Left kidney (tissue), 2 donors: ENCODE data around the gene IL22RA2. TPM values are rescaled to one million over a fixed set of nuclear protein-coding genes. Genes with fewer than 3 reads are reported as not detected.

Experiments
- DNase-seq: peaks from one replicate; pipeline ENCODE4 v3.0.0-alpha.2; 2013
- polyA plus RNA-seq: library from polyadenylated mRNA; unstranded; fragments of 120-200 nt; gene quantifications from one replicate; pipeline ENCODE4 v1.2.1, GENCODE V29; 2013; ENCODE audit not compliant: insufficient read length

Gene IL22RA2
- polyA plus RNA-seq, 1 donor, result not detected

- DNase-seq, result no peak
These were observed 5.6 kb downstream of the IL22RA2 start for GRCh38 chr6:137167702-137168377.

GRCh38 chr6:137166247-137167098 lies 7.0 kb downstream of the IL22RA2 start:
- no peak for DNase-seq

GRCh38 chr6:137165375-137166246 lies 7.8 kb downstream of the IL22RA2 start:
- DNase-seq, result no peak

GRCh38 chr6:137163732-137164318 lies 9.6 kb downstream of the IL22RA2 start:
- no peak for DNase-seq

GRCh38 chr6:137162692-137163306 lies 10.6 kb downstream of the IL22RA2 start:
- no peak for DNase-seq

GRCh38 chr6:137161949-137162348 lies 11.5 kb downstream of the IL22RA2 start:
- DNase-seq, result no peak

GRCh38 chr6:137160763-137161162 lies 12.7 kb downstream of the IL22RA2 start:
- DNase-seq, result no peak

GRCh38 chr6:137159912-137160311 lies 13.5 kb downstream of the IL22RA2 start:
- no peak for DNase-seq

GRCh38 chr6:137157601-137158000 lies 15.8 kb downstream of the IL22RA2 start:
- peak; percentile 17 for DNase-seq

GRCh38 chr6:137156650-137157049 lies 16.8 kb downstream of the IL22RA2 start:
- no peak for DNase-seq

- no peak for DNase-seq
These were observed 17.6 kb downstream of the IL22RA2 start for GRCh38 chr6:137155830-137156229.

GRCh38 chr6:137150072-137150471 lies 23.4 kb downstream of the IL22RA2 start:
- DNase-seq, result no peak

GRCh38 chr6:137149035-137149393 lies 24.4 kb downstream of the IL22RA2 start:
- DNase-seq, result no peak

- no peak for DNase-seq
These were observed 25.0 kb downstream of the IL22RA2 start for GRCh38 chr6:137148306-137149034.

- DNase-seq, result no peak
These were observed 26.2 kb downstream of the IL22RA2 start for GRCh38 chr6:137147195-137147594.

- DNase-seq, result no peak
These were observed 27.2 kb downstream of the IL22RA2 start for GRCh38 chr6:137146206-137146605.

- DNase-seq, result no peak
These were observed 28.0 kb downstream of the IL22RA2 start for GRCh38 chr6:137145421-137145820.

GRCh38 chr6:137136065-137136464 lies 37.4 kb downstream of the IL22RA2 start:
- DNase-seq, result no peak

- no peak for DNase-seq
These were observed 39.0 kb downstream of the IL22RA2 start for GRCh38 chr6:137134483-137134882.

GRCh38 chr6:137133122-137133521 lies 40.3 kb downstream of the IL22RA2 start:
- no peak for DNase-seq

- no peak for DNase-seq
These were observed 46.5 kb downstream of the IL22RA2 start for GRCh38 chr6:137126875-137127485.
